Uterus (tissue), 4 donors: Measurements from ENCODE around the gene PA2G4. TPM values are rescaled to one million over a fixed set of nuclear protein-coding genes. Genes with fewer than 3 reads are reported as not detected.
"Not testable (repeated sequence)": the region's sequence is repeated elsewhere in the genome, so short reads cannot be mapped to it uniquely, and the experiment has no call there.

Experiments
- DNase-seq, 2 donors: peaks; one replicate each; pipeline ENCODE4 v3.0.0-alpha.2; 2019 to 2020
- H3K27ac ChIP-seq, 2 donors: fragments of 200-600 bp; sonication (generic); 1 replicate in 1 of 2; 2 replicates in 1 of 2; pipeline ENCODE4 v1.5.1; 2016 to 2018
- H3K27me3 ChIP-seq, 2 donors: fragments of 200-600 bp; sonication (generic); one replicate each; pipeline ENCODE4 v1.5.1; 2018 to 2019; ENCODE audit warnings: control low read depth in 1 of 2
- H3K36me3 ChIP-seq, 2 donors: fragments of 200-600 bp; sonication (generic); one replicate each; pipeline ENCODE4 v1.5.1; 2019; ENCODE audit warnings: control low read depth in 1 of 2
- H3K4me1 ChIP-seq, 2 donors: fragments of 200-600 bp; sonication (generic); one replicate each; pipeline ENCODE4 v1.5.1; 2018 to 2019; ENCODE audit warnings: control low read depth in 1 of 2
- H3K4me3 ChIP-seq, 2 donors: fragments of 200-600 bp; sonication (generic); 1 replicate in 1 of 2; 2 replicates in 1 of 2; pipeline ENCODE4 v1.5.1; 2018 to 2019; ENCODE audit warnings: mild to moderate bottlenecking in 1 of 2
- H3K9me3 ChIP-seq, 2 donors: fragments of 200-600 bp; sonication (generic); one replicate each; pipeline ENCODE4 v1.5.1; 2019; ENCODE audit warnings: control low read depth in 1 of 2
- CTCF ChIP-seq, 4 experiments: fragments of 200-600 bp in 2 of 4; fragments of 450-650 bp in 2 of 4; sonication (generic) in 2 of 4; IDR thresholded peaks; one replicate each; pipeline ENCODE4 v1.5.1; 2016 to 2019; ENCODE audit warnings: antibody characterized with exemption in 4 of 4, mild to moderate bottlenecking in 2 of 4, moderate library complexity in 1 of 4
- POLR2A ChIP-seq, 2 donors: fragments of 450-650 bp; IDR thresholded peaks; one replicate each; pipeline ENCODE4 v1.6.1; 2016; ENCODE audit warnings: antibody characterized with exemption in 2 of 2, mild to moderate bottlenecking in 1 of 2, moderate library complexity in 1 of 2
- intact Hi-C: fragments of 100-400 bp; cut with DNase I; formaldehyde crosslinking; loops from one replicate; pipeline ENCODE4 v1.15.1; 2023; ENCODE audit warnings: low total_unique reads
- total RNA-seq, 4 donors: library from RNA; depleted of rRNA in 3 of 4; stranded (reverse); fragments of >200 nt in 3 of 4; gene quantifications; one replicate each; pipeline versions ENCODE4 v1.1.0 to v1.2.4, GENCODE V29; 2014 to 2023
- donor health status: DM: yes; HTN: yes; CAD: no.

PA2G4 gene
- total RNA-seq, 4 donors from 2014 or later = 64.4 to 120 (median 81.0) TPM

GRCh38 chr12:56152756-56153677 lies 48.7 kb downstream of the PA2G4 start:
- no peak for DNase-seq
- no peaks in the 10 kb centered on the region for H3K27me3 ChIP-seq
- H3K4me3 ChIP-seq = peak overlapping the region; percentile 59 to 60
- H3K27ac ChIP-seq = peak overlapping the region; percentile 90 to 91
- H3K9me3 ChIP-seq = no peaks in the 10 kb centered on the region
- TF ChIP-seq POLR2A (IDR thresholded peaks at IDR 0.05) (no peak), CTCF (IDR thresholded peaks at IDR 0.05) (no peak)
- intact Hi-C loops = no loop called here
- H3K36me3 ChIP-seq = no peaks in the 10 kb centered on the region
- peaks cover 6 to 7% of the 10 kb centered on the region in 2 donors for H3K4me1 ChIP-seq

- intact Hi-C loops = no loop called here
- H3K4me3 ChIP-seq = no peak overlapping the region
Observed at GRCh38 chr12:56153678-56154065, 49.3 kb downstream of the PA2G4 start.

GRCh38 chr12:56154246-56154771 lies 50.0 kb downstream of the PA2G4 start:
- no peak overlapping the region for H3K4me3 ChIP-seq
- DNase-seq = no peak
- no peaks in the 10 kb centered on the region for H3K9me3 ChIP-seq
- H3K27ac ChIP-seq = no peak overlapping the region
- no peaks in the 10 kb centered on the region for H3K27me3 ChIP-seq
- no peak for TF ChIP-seq CTCF (IDR thresholded peaks at IDR 0.05)
- TF ChIP-seq POLR2A (IDR thresholded peaks at IDR 0.05) = no peak
- peaks cover 6 to 7% of the 10 kb centered on the region in 2 donors for H3K4me1 ChIP-seq
- no peaks in the 10 kb centered on the region for H3K36me3 ChIP-seq
- intact Hi-C loops = no loop called here

More at GRCh38 chr12:56153678-56154065, 49.3 kb downstream of the PA2G4 start:
- Histone ChIP-seq H3K27ac (peak overlapping the region; percentile 20 to 90), H3K27me3 (no peaks in the 10 kb centered on the region), H3K9me3 (no peaks in the 10 kb centered on the region), H3K36me3 (no peaks in the 10 kb centered on the region), H3K4me1 (peaks cover 6 to 7% of the 10 kb centered on the region in 2 donors)
- no peak for TF ChIP-seq POLR2A (IDR thresholded peaks at IDR 0.05)
- no peak for TF ChIP-seq CTCF (IDR thresholded peaks at IDR 0.05)
- no peak for DNase-seq

GRCh38 chr12:56154818-56155217 lies 50.5 kb downstream of the PA2G4 start:
- no peaks in the 10 kb centered on the region for H3K27me3 ChIP-seq
- DNase-seq = no peak
- no peak overlapping the region for H3K4me3 ChIP-seq
- no peak overlapping the region for H3K27ac ChIP-seq
- TF ChIP-seq CTCF (IDR thresholded peaks at IDR 0.05) = no peak
- peaks cover 6 to 7% of the 10 kb centered on the region in 2 donors for H3K4me1 ChIP-seq
- H3K36me3 ChIP-seq = no peaks in the 10 kb centered on the region
- H3K9me3 ChIP-seq = no peaks in the 10 kb centered on the region
- intact Hi-C loops = no loop called here

GRCh38 chr12:56155256-56155845 lies 51.0 kb downstream of the PA2G4 start:
- H3K27me3 ChIP-seq = no peaks in the 10 kb centered on the region
- peaks cover 6 to 7% of the 10 kb centered on the region in 2 donors for H3K4me1 ChIP-seq
- no peak for DNase-seq
- no peaks in the 10 kb centered on the region for H3K9me3 ChIP-seq
- H3K4me3 ChIP-seq = no peak overlapping the region
- H3K36me3 ChIP-seq = no peaks in the 10 kb centered on the region
- no peak for TF ChIP-seq POLR2A (IDR thresholded peaks at IDR 0.05)
- no peak for TF ChIP-seq CTCF (IDR thresholded peaks at IDR 0.05)
- no peak overlapping the region for H3K27ac ChIP-seq
- intact Hi-C loops = no loop called here

GRCh38 chr12:56156464-56157200 lies 52.3 kb downstream of the PA2G4 start:
- Histone ChIP-seq H3K4me3 (peak overlapping the region; percentile 89 to 98), H3K4me1 (peaks cover 6 to 17% of the 10 kb centered on the region in 2 donors), H3K27ac (peak overlapping the region; percentile 99)
- intact Hi-C loops, DNase-seq, H3K36me3 ChIP-seq, H3K9me3 ChIP-seq, H3K27me3 ChIP-seq: not testable (repeated sequence)
